ENCODE measurements around the gene ATP2C2.
A peak's percentile ranks its signal among the peaks of the same experiment; 100 is the strongest.

ATP2C2 gene

DNA sequence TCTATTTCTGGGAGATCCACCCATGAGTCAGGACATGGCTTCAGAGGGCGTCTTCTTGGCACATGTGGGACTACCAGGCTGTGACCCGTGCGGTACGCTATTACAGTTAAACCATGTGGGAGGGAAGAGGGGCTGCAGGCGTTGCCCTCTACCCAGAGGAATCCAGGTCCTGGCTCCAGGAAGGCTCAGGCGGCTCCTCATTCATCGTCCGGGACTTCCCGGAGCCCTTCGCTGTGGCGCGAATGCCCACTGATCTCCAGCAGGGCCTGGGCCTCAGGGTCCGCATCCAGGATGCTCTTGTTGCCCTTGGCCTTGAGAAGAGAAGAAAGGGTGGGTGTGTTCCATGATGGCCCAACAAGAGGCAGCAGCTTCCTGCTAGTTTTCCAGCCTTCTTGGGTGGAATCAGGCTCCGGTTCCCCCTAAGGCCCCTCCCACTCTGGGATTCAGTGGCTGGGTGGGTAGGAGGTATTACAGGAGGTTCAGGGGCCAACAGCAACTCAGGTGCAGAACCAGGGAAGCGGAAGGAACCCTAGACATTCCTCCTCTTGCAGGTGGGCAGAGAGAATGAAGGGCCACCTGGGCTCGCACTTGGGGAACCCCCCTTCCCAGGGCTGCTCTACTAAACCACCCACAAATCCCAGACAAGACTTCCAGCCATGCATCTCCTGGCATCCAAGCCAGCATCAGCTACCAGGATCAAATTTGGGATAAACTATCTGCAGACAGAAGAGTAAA, 111.5 kb downstream of the ATP2C2 start:
- Mint-ChIP-seq H3K27me3 (ENCODE audit: low read depth) (peaks cover 7% of the 10 kb centered on the region), H3K27ac (no peak overlapping the region), H3K4me1 (peaks cover 11% of the 10 kb centered on the region), H3K9me3 (no peaks in the 10 kb centered on the region), H3K4me3 (no peak overlapping the region), H3K36me3 (ENCODE audit: low read depth) (peaks cover 52% of the 10 kb centered on the region)
- TF ChIP-seq, protein P1, sequence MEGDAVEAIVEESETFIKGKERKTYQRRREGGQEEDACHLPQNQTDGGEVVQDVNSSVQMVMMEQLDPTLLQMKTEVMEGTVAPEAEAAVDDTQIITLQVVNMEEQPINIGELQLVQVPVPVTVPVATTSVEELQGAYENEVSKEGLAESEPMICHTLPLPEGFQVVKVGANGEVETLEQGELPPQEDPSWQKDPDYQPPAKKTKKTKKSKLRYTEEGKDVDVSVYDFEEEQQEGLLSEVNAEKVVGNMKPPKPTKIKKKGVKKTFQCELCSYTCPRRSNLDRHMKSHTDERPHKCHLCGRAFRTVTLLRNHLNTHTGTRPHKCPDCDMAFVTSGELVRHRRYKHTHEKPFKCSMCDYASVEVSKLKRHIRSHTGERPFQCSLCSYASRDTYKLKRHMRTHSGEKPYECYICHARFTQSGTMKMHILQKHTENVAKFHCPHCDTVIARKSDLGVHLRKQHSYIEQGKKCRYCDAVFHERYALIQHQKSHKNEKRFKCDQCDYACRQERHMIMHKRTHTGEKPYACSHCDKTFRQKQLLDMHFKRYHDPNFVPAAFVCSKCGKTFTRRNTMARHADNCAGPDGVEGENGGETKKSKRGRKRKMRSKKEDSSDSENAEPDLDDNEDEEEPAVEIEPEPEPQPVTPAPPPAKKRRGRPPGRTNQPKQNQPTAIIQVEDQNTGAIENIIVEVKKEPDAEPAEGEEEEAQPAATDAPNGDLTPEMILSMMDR (IDR thresholded peaks at IDR 0.05; ENCODE audit: unreplicated experiment in 3 of 3): no peak

DNA sequence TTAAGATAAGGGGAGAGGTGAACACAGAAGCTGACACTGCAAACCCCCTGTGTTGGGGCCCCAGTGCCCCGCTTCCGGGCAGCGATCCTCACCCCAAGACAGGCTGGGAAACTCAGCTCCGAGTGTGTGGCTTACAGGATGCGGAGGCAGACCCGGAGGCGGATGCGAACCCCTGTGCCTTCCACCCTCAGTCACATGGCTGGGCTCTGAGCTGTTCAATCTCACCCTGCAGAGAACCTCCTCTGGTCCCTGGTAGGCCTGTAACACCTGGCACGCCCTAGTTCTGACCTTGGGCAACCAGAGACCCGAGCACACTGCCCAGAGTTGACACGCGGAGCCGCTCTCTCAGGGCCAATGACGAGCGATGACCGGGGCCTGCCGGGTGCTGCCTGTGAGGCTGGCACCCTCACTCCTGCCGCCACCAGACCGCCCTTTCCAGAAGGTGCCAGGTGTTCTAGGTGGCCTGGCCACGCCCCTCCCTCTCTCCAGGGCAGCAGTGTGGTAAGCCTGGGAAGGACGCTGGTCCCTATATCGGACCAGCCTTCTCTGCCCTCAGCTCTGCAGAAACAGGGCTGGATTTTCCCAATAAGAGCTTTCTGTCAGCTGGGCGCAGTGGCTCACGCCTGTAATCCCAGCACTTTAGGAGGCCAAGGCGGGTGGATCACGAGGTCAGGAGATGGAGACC, 112.9 kb downstream of the ATP2C2 start:
- TF ChIP-seq, protein P1 (IDR thresholded peaks at IDR 0.05; ENCODE audit: unreplicated experiment in 3 of 3): no peak
- Mint-ChIP-seq H3K27ac (no peak overlapping the region), H3K4me3 (no peak overlapping the region), H3K36me3 (ENCODE audit: low read depth) (peaks cover 46% of the 10 kb centered on the region), H3K4me1 (peaks cover 11% of the 10 kb centered on the region), H3K27me3 (ENCODE audit: low read depth) (peaks cover 7% of the 10 kb centered on the region), H3K9me3 (no peaks in the 10 kb centered on the region)

DNA sequence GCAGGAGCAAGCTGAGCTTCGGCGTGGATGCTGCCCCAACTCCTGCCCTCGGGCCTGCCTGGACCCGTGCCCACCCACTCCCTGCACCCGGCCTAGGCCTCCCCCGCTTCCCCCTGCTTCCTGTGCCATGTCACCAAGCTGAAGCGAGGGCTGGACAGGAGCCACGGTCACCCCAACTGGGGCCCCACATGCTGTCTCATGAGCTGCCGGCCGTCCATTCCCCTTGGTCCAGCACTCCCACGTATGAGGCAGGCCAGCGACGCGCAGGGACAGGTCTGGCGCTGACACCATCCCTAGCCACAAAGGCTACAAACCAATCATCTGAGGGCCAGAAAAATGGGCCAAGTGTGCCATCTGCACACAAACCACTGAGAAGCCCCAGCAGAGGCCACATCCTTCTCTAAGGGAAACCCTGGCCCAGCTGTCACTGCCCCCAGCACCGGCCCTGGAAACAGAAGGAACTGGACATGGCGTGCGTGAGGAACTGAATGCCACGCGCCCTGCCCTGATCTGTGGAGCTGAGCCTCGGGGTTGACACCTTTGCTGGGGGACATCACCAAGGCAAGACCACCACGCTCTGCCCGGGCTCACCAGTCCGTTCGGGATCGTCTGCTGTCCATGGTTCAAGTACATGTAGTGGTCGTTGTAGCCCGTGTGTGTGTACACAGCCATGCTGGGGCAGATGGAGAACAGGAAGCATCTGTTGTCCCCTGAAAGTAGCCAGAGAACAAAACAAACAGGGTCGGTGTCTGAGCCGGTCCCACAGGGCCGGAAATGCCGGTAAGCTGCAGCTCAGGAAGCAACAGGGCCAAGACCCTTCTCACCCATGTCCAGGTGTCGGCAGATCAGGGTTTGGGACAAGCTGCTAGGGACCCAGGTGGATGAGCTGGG, 113.9 kb downstream of the ATP2C2 start:
- H3K9me3 Mint-ChIP-seq: no peaks in the 10 kb centered on the region

DNA sequence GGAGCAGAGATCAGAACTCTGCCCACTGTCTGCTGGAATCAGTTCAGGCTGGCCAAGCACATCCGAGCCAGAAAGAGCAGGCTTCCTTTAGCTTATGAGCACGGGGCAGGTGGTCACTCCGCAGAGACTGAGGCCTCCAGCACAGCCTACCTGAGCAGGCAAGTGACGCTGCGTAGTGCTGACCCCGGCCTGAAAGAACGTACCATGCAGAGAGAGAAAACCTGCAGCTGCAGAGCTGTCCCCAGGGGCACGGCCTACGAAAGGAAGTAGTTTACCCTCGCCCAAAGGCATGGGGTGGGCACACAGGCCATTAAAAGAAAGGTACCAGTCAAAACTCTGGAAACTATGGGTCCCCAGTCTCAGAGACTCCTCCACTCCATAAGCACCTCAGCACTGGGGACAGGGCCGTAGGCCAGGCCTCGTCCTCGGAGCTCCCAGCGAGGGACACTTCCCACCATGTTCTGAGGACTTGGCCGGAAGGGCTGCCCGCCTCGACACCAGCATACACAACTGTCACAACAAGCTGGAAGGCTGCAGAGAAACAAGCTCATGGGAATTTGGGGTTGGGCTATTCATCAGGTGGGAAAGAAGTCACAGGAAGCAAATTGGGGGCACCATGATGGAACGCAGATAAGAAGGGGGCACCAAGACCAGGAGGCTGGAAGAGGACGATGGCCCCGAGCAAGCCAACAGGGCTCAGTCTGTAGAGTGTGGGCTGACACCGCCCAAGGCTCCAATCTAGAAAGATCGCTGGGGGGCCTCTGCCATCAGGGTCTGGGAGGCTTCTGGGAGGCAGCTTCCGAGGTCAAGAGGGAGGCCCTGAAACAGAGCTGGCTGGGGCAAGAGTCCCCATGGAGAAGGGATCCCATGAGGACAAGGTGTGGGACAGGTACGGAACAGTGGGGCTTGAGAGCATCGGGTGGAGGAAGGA, 114.9 kb downstream of the ATP2C2 start:
- H3K9me3 Mint-ChIP-seq: no peaks in the 10 kb centered on the region
- H3K27ac Mint-ChIP-seq: peak overlapping the region in 2 of 3 experiments; percentile 15 to 40
- peaks cover 7% of the 10 kb centered on the region for H3K27me3 Mint-ChIP-seq (ENCODE audit: low read depth)
- H3K4me3 Mint-ChIP-seq: no peak overlapping the region
- H3K36me3 Mint-ChIP-seq (ENCODE audit: low read depth): peaks cover 43% of the 10 kb centered on the region
- peaks cover 9% of the 10 kb centered on the region for H3K4me1 Mint-ChIP-seq
- TF ChIP-seq, protein P1 (IDR thresholded peaks at IDR 0.05; ENCODE audit: unreplicated experiment in 3 of 3): no peak

More for the DNA sequence above, 113.9 kb downstream of the ATP2C2 start:
- H3K36me3 Mint-ChIP-seq (ENCODE audit: low read depth): peaks cover 46% of the 10 kb centered on the region
- peaks cover 11% of the 10 kb centered on the region for H3K4me1 Mint-ChIP-seq
- no peak overlapping the region for H3K4me3 Mint-ChIP-seq
- H3K27me3 Mint-ChIP-seq (ENCODE audit: low read depth): peaks cover 7% of the 10 kb centered on the region
- peak overlapping the region in 2 of 3 experiments; percentile 15 to 40 for H3K27ac Mint-ChIP-seq
- TF ChIP-seq, protein P1 (IDR thresholded peaks at IDR 0.05; ENCODE audit: unreplicated experiment in 3 of 3): no peak

DNA sequence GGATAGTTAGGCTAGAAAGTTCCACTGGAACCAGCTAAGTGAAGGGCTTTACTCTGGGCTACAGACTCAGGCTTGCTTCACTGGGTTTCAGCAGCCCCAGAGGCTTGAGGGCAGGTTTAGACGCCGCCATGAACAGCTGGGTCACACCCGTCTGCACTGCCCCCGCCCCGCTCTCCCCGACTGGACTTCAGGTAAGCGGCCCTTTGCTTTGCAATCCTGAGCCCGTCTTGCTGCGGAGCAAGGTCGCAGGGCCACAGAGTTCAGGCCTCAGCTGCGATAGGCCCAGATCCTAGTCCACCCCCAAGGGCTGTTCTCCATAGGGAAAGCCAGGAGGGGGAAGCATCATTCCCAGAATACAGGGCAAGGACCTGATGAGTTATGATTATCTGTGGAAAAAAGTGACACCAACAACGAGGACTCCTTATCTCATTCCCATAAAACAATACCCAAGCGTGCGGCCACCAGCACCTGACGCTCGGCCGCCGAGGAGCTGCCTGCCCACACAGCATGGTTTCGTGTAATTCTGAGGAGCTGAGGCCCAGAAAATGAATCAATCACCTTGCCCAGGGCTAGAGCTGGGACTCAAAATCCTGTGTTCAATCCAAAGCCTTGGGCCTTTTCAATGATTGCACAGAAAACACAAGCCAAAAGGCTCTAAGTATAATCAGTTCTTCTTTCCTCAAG, 115.7 kb downstream of the ATP2C2 start:
- H3K27me3 Mint-ChIP-seq (ENCODE audit: low read depth): peaks cover 7% of the 10 kb centered on the region
- TF ChIP-seq, protein P1 (IDR thresholded peaks at IDR 0.05; ENCODE audit: unreplicated experiment in 3 of 3): no peak
- peaks cover 43% of the 10 kb centered on the region for H3K36me3 Mint-ChIP-seq (ENCODE audit: low read depth)
- H3K4me1 Mint-ChIP-seq: peaks cover 5% of the 10 kb centered on the region
- no peaks in the 10 kb centered on the region for H3K9me3 Mint-ChIP-seq
- H3K4me3 Mint-ChIP-seq: no peak overlapping the region
- H3K27ac Mint-ChIP-seq: peak overlapping the region in 1 of 3 experiments; percentile 28
